Liver (tissue), 9 donors: Measurements from ENCODE around the gene FBXO28. TPM values are rescaled to one million over a fixed set of nuclear protein-coding genes. Genes with fewer than 3 reads are reported as not detected.
A peak's percentile ranks its signal among the peaks of the same experiment; 100 is the strongest.

Experiments used
- DNase-seq: peaks from one replicate; pipeline ENCODE4 v3.0.0-alpha.2; 2017; ENCODE audit warnings: low spot score
- H3K27ac ChIP-seq, 2 donors: one replicate each; pipeline ENCODE4 v1.7.0; 2013; ENCODE audit warnings: inconsistent platforms in 2 of 2, low read length in 2 of 2, control low read depth in 1 of 2, low read depth in 1 of 2, mild to moderate bottlenecking in 1 of 2
- H3K27me3 ChIP-seq, 4 donors: one replicate each; pipeline versions ENCODE4 v1.6.1 to v1.7.0; 2013; ENCODE audit warnings: low read length in 3 of 4, inconsistent platforms in 1 of 4, mild to moderate bottlenecking in 1 of 4, moderate library complexity in 1 of 4; ENCODE audit not compliant: control insufficient read depth in 4 of 4, insufficient read depth in 4 of 4
- H3K36me3 ChIP-seq, 4 donors: one replicate each; pipeline versions ENCODE4 v1.6.1 to v1.7.0; 2013; ENCODE audit warnings: low read length in 3 of 4, mild to moderate bottlenecking in 3 of 4, low read depth in 1 of 4, moderate library complexity in 1 of 4; ENCODE audit not compliant: control insufficient read depth in 4 of 4, insufficient read depth in 3 of 4
- H3K4me1 ChIP-seq, 4 donors: one replicate each; pipeline versions ENCODE4 v1.6.1 to v1.7.0; 2013; ENCODE audit warnings: low read length in 3 of 4, mild to moderate bottlenecking in 3 of 4, moderate library complexity in 1 of 4; ENCODE audit not compliant: control insufficient read depth in 4 of 4, insufficient read depth in 4 of 4
- H3K4me3 ChIP-seq, 3 donors: one replicate each; pipeline versions ENCODE4 v1.6.1 to v1.7.0; 2013; ENCODE audit warnings: low read length in 3 of 3, control low read depth in 1 of 3, low read depth in 1 of 3, mild to moderate bottlenecking in 1 of 3
- H3K9ac ChIP-seq, 2 donors: one replicate each; pipeline ENCODE4 v1.7.0; 2013; ENCODE audit warnings: low read length in 2 of 2, mild to moderate bottlenecking in 2 of 2, moderate library complexity in 2 of 2, control low read depth in 1 of 2, low read depth in 1 of 2
- H3K9me3 ChIP-seq, 4 donors: one replicate each; pipeline versions ENCODE4 v1.6.1 to v1.7.0; 2013; ENCODE audit warnings: low read length in 3 of 4; ENCODE audit not compliant: control insufficient read depth in 4 of 4
- CTCF ChIP-seq: fragments of 150-350 bp; IDR thresholded peaks from 2 replicates; pipeline ENCODE4 v1.5.1; 2017; ENCODE audit warnings: improper control_type of control experiment, low read depth, low read length; ENCODE audit not compliant: missing input control
- EGR1 ChIP-seq, 2 donors: IDR thresholded peaks; 2 replicates each; pipeline ENCODE4 v1.6.1; 2016 to 2018; ENCODE audit warnings: antibody characterized with exemption in 2 of 2, low read depth in 2 of 2
- FOXA1 ChIP-seq: IDR thresholded peaks from 2 replicates; pipeline ENCODE4 v1.6.1; 2016; ENCODE audit warnings: antibody characterized with exemption
- FOXA2 ChIP-seq: IDR thresholded peaks from 2 replicates; pipeline ENCODE4 v1.6.1; 2016; ENCODE audit warnings: antibody characterized with exemption
- GABPA ChIP-seq, 2 donors: IDR thresholded peaks in 1 of 2; conservative IDR thresholded peaks in 1 of 2; 2 replicates each; pipeline ENCODE4 v1.6.1; 2016; ENCODE audit warnings: antibody characterized with exemption in 2 of 2, mild to moderate bottlenecking in 1 of 2, moderate library complexity in 1 of 2
- HNF4A ChIP-seq, 2 donors: conservative IDR thresholded peaks; 2 replicates each; pipeline ENCODE4 v1.6.1; 2016; ENCODE audit warnings: antibody characterized with exemption in 2 of 2, mild to moderate bottlenecking in 2 of 2
- HNF4G ChIP-seq: IDR thresholded peaks from 2 replicates; pipeline ENCODE4 v1.6.1; 2016; ENCODE audit warnings: antibody characterized with exemption
- JUND ChIP-seq, 2 donors: IDR thresholded peaks; 2 replicates each; pipeline ENCODE4 v1.6.1; 2016; ENCODE audit warnings: antibody characterized with exemption in 2 of 2
- MAX ChIP-seq: IDR thresholded peaks from 2 replicates; pipeline ENCODE4 v1.6.1; 2016; ENCODE audit warnings: antibody characterized with exemption
- NR2F2 ChIP-seq: IDR thresholded peaks from 2 replicates; pipeline ENCODE4 v1.6.1; 2016; ENCODE audit warnings: antibody characterized with exemption
- RAD21 ChIP-seq, 2 donors: IDR thresholded peaks; 2 replicates each; pipeline ENCODE4 v1.6.1; 2016; ENCODE audit warnings: antibody characterized with exemption in 2 of 2, mild to moderate bottlenecking in 2 of 2
- REST ChIP-seq: IDR thresholded peaks from 2 replicates; pipeline ENCODE4 v1.6.1; 2016; ENCODE audit warnings: antibody characterized with exemption, mild to moderate bottlenecking
- RXRA ChIP-seq, 2 donors: IDR thresholded peaks; 2 replicates each; pipeline ENCODE4 v1.6.1; 2017 to 2018; ENCODE audit warnings: antibody characterized with exemption in 2 of 2, mild to moderate bottlenecking in 1 of 2
- SP1 ChIP-seq: IDR thresholded peaks from 2 replicates; pipeline ENCODE4 v1.6.1; 2018; ENCODE audit warnings: antibody characterized with exemption, mild to moderate bottlenecking
- TAF1 ChIP-seq: conservative IDR thresholded peaks from 2 replicates; pipeline ENCODE4 v1.6.1; 2016; ENCODE audit warnings: antibody characterized with exemption, mild to moderate bottlenecking
- YY1 ChIP-seq: IDR thresholded peaks from 2 replicates; pipeline ENCODE4 v1.6.1; 2016; ENCODE audit warnings: antibody characterized with exemption, mild to moderate bottlenecking
- ZBTB33 ChIP-seq: IDR thresholded peaks from 2 replicates; pipeline ENCODE4 v1.6.1; 2016; ENCODE audit warnings: antibody characterized with exemption
- WGBS: extraction: QIAGEN DNeasy Blood & Tissue Kit; methylation state at CpG from one replicate; pipeline ENCODE4 v1.1.7; 2013; 5-methylcytosine and 5-hydroxymethylcytosine counted together
- polyA plus RNA-seq, 2 donors: library from polyadenylated mRNA; stranded (reverse) in 1 of 2; unstranded in 1 of 2; fragments of 200-250 nt in 1 of 2; fragments of >200 nt in 1 of 2; fragmentation: Nextera tagmentation in 1 of 2; extraction: Ambion mirVana in 1 of 2; gene quantifications; one replicate each; pipeline versions ENCODE4 v1.2.1 to v1.2.3, GENCODE V29; 2013 to 2015
- total RNA-seq, 2 donors: library from RNA; depleted of rRNA; stranded (reverse); fragments of >200 nt; gene quantifications; one replicate each; pipeline ENCODE4 v1.2.3, GENCODE V29; 2014
- TF ChIP-seq, protein P1 (sequence below): IDR thresholded peaks from 2 replicates; pipeline ENCODE4 v1.6.1; 2016; ENCODE audit warnings: antibody characterized with exemption
- donor health status: healthy.
- donor health status: healthy.
- donor health status: healthy.
- donor health status: healthy.
- donor health status: healthy.

The FBXO28 gene
- total and polyA plus RNA-seq, 4 donors: 6.7 to 23.1 (median 13.1) TPM

DNA sequence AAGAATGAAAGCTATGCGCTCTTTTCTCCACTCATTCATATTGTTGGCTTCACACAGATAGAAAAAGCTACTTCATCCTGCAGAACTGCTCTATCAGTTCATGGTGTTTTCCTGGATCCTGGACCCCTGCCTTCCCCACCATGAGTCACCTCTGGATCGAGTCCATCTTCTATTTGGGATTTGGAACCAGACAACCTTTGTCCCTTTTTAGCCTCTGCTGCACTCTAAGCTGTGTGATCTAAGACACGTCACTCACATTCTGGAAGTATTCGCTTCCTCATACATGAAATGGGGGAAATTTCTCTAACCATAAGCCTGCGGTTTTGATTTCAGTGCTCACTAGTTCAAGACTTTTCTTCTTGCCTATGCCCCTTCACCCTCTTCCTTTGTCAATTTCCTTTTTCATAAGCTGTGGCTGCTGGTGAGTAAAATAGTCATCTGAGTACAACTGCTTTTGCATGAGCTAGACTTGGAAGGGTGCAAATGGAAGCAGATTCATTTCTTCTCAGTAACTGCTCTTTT, 55.0 kb downstream of the FBXO28 start:
- TF ChIP-seq FOXA2: no peak
- TF ChIP-seq SP1: peak; percentile 22
- no peak for TF ChIP-seq CTCF
- no peak for TF ChIP-seq EGR1 (IDR thresholded peaks at IDR 0.05; ENCODE audit: low read depth in 2 of 2)
- no peak for TF ChIP-seq NR2F2
- TF ChIP-seq HNF4G: no peak
- TF ChIP-seq YY1: peak; percentile 42
- peak; percentile 77 to 84 for TF ChIP-seq JUND (IDR thresholded peaks at IDR 0.05)
- no peak for TF ChIP-seq MAX
- TF ChIP-seq, protein P1, sequence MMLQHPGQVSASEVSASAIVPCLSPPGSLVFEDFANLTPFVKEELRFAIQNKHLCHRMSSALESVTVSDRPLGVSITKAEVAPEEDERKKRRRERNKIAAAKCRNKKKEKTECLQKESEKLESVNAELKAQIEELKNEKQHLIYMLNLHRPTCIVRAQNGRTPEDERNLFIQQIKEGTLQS: peak; percentile 20
- no peak for TF ChIP-seq GABPA (IDR thresholded peaks at IDR 0.05 in 1 of 2, conservative IDR thresholded peaks at IDR 0.05 in 1 of 2)
- TF ChIP-seq FOXA1: no peak
- TF ChIP-seq REST: peak; percentile 16
- no peak for TF ChIP-seq TAF1
- peak; percentile 23 to 27 for TF ChIP-seq HNF4A (conservative IDR thresholded peaks at IDR 0.05)
- no peak for TF ChIP-seq ZBTB33
- peak; percentile 51 to 73 for TF ChIP-seq RXRA (IDR thresholded peaks at IDR 0.05)
- peak in 1 of 2 donors; percentile 31 for TF ChIP-seq RAD21 (IDR thresholded peaks at IDR 0.05)
- WGBS: 40% methylated on average over 5 of the region's 5 CpGs
- no peaks in the 10 kb centered on the region for H3K9me3 ChIP-seq
- DNase-seq: no peak
- H3K4me1 ChIP-seq: peaks cover 0 to 4% (median 1%) of the 10 kb centered on the region in 4 donors
- H3K4me3 ChIP-seq: no peak overlapping the region
- peak overlapping the region; percentile 9 to 57 for H3K27ac ChIP-seq
- H3K27me3 ChIP-seq: no peaks in the 10 kb centered on the region
- H3K36me3 ChIP-seq: no peaks in the 10 kb centered on the region
- H3K9ac ChIP-seq: no peak overlapping the region
